ENCODE results near the gene NOL8. TPM values are rescaled to one million over a fixed set of nuclear protein-coding genes. Genes with fewer than 3 reads are reported as not detected.

NOL8 gene
- total RNA-seq, 8 experiments from 2014 or later = 17.2 to 77.0 (median 29.5) TPM

- H3K27ac ChIP-seq = no peak overlapping the region
- H3K4me3 ChIP-seq = no peak overlapping the region
- ATAC-seq (replicated peaks in 6 of 8) = peak in 2 of 8 experiments; percentile 3 to 13
- H3K4me1 ChIP-seq (replicated peaks in 1 of 2) = peaks cover 11 to 12% of the 10 kb centered on the region in 2 donors
- WGBS, 10 experiments = 88 to 100% (median 99%) methylated on average over 2 to 5 of the region's 5 CpGs
- in situ Hi-C loops (cut with MboI; ENCODE audit: low pct_unique_long_range_greater_than_20kb in 2 of 9, low sequenced_read_pairs in 9 of 9, unreplicated experiment in 9 of 9) = loop anchor here in 1 of 9 experiments (25.0 kb wide), 1 partner anchor 347 kb away; no protein-coding TSS in a partner anchor
Measured at GRCh38 chr9:92289708-92290390, 35.3 kb downstream of the NOL8 start.

- H3K4me3 ChIP-seq = no peak overlapping the region
- in situ Hi-C loops (cut with MboI; ENCODE audit: low pct_unique_long_range_greater_than_20kb in 2 of 9, low sequenced_read_pairs in 9 of 9, unreplicated experiment in 9 of 9) = loop anchor here in 1 of 9 experiments (25.0 kb wide), 1 partner anchor 358 kb away; no protein-coding TSS in a partner anchor
- H3K27ac ChIP-seq = no peak overlapping the region
- 88 to 100% (median 100%) methylated on average over 1 of the region's 1 CpG; no CpG with 5 or more reads in 2 of the 10 experiments for WGBS, 10 experiments
- ATAC-seq (replicated peaks in 6 of 8) = no peak
- H3K4me1 ChIP-seq (replicated peaks in 1 of 2) = no peaks in the 10 kb centered on the region
Measured at GRCh38 chr9:92279302-92279701, 45.8 kb downstream of the NOL8 start.

- WGBS, 10 experiments = 7 to 94% (median 68%) methylated on average over 2 of the region's 2 CpGs; no CpG with 5 or more reads in 6 of the 10 experiments
- in situ Hi-C loops (cut with MboI; ENCODE audit: low pct_unique_long_range_greater_than_20kb in 2 of 9, low sequenced_read_pairs in 9 of 9, unreplicated experiment in 9 of 9) = loop anchor here in 1 of 9 experiments (25.0 kb wide), 1 partner anchor 359 kb away; no protein-coding TSS in a partner anchor
- no peaks in the 10 kb centered on the region for H3K4me1 ChIP-seq (replicated peaks in 1 of 2)
- H3K27ac ChIP-seq = no peak overlapping the region
- H3K4me3 ChIP-seq = no peak overlapping the region
- ATAC-seq (replicated peaks in 6 of 8) = peak in 3 of 8 experiments; percentile 37 to 90 (median 81)
Measured at GRCh38 chr9:92278110-92278509, 47.0 kb downstream of the NOL8 start.

GRCh38 chr9:92276331-92277032, 48.7 kb downstream of the NOL8 start:
- ATAC-seq (replicated peaks in 6 of 8) = no peak
- in situ Hi-C loops (cut with MboI; ENCODE audit: low pct_unique_long_range_greater_than_20kb in 2 of 9, low sequenced_read_pairs in 9 of 9, unreplicated experiment in 9 of 9) = loop anchor here in 1 of 9 experiments (25.0 kb wide), 1 partner anchor 361 kb away; no protein-coding TSS in a partner anchor
- 41 to 90% (median 79%) methylated on average over 3 to 11 of the region's 11 CpGs for WGBS, 10 experiments
- no peak overlapping the region for H3K27ac ChIP-seq
- H3K4me1 ChIP-seq (replicated peaks in 1 of 2) = no peaks in the 10 kb centered on the region
- no peak overlapping the region for H3K4me3 ChIP-seq

GRCh38 chr9:92275541-92275940, 49.6 kb downstream of the NOL8 start:
- 90 to 100% (median 99%) methylated on average over 1 to 6 of the region's 6 CpGs for WGBS, 10 experiments
- in situ Hi-C loops (cut with MboI; ENCODE audit: low pct_unique_long_range_greater_than_20kb in 2 of 9, low sequenced_read_pairs in 9 of 9, unreplicated experiment in 9 of 9) = loop anchor here in 1 of 9 experiments (25.0 kb wide), 1 partner anchor 362 kb away; no protein-coding TSS in a partner anchor

GRCh38 chr9:92270511-92270910, 54.6 kb downstream of the NOL8 start:
- in situ Hi-C loops (cut with MboI; ENCODE audit: low pct_unique_long_range_greater_than_20kb in 2 of 9, low sequenced_read_pairs in 9 of 9, unreplicated experiment in 9 of 9) = no loop called here
- Histone ChIP-seq H3K27ac (no peak overlapping the region), H3K4me1 (replicated peaks in 1 of 2) (no peaks in the 10 kb centered on the region), H3K4me3 (no peak overlapping the region)
- no peak for ATAC-seq (replicated peaks in 6 of 8)
- 80 to 100% (median 97%) methylated on average over 1 to 5 of the region's 5 CpGs; no CpG with 5 or more reads in 2 of the 10 experiments for WGBS, 10 experiments

More at GRCh38 chr9:92275541-92275940, 49.6 kb downstream of the NOL8 start:
- ATAC-seq (replicated peaks in 6 of 8) = no peak
- H3K4me3 ChIP-seq = no peak overlapping the region
- no peak overlapping the region for H3K27ac ChIP-seq
- no peaks in the 10 kb centered on the region for H3K4me1 ChIP-seq (replicated peaks in 1 of 2)

GRCh38 chr9:92266486-92266885, 58.7 kb downstream of the NOL8 start:
- in situ Hi-C loops (cut with MboI; ENCODE audit: low pct_unique_long_range_greater_than_20kb in 2 of 9, low sequenced_read_pairs in 9 of 9, unreplicated experiment in 9 of 9) = no loop called here
- H3K27ac ChIP-seq = no peak overlapping the region
- 29 to 100% (median 60%) methylated on average over 1 to 4 of the region's 4 CpGs; no CpG with 5 or more reads in 3 of the 10 experiments for WGBS, 10 experiments
- no peak overlapping the region for H3K4me3 ChIP-seq
- H3K4me1 ChIP-seq (replicated peaks in 1 of 2) = no peaks in the 10 kb centered on the region
- ATAC-seq (replicated peaks in 6 of 8) = peak in 3 of 8 experiments; percentile 78 to 88 (median 78)

GRCh38 chr9:92265154-92265553, 60.0 kb downstream of the NOL8 start:
- in situ Hi-C loops (cut with MboI; ENCODE audit: low pct_unique_long_range_greater_than_20kb in 2 of 9, low sequenced_read_pairs in 9 of 9, unreplicated experiment in 9 of 9) = no loop called here
- peak in 3 of 8 experiments; percentile 25 to 47 (median 36) for ATAC-seq (replicated peaks in 6 of 8)
- Histone ChIP-seq H3K4me3 (no peak overlapping the region), H3K4me1 (replicated peaks in 1 of 2) (no peaks in the 10 kb centered on the region), H3K27ac (no peak overlapping the region)
- 80 to 100% (median 95%) methylated on average over 1 to 3 of the region's 3 CpGs; no CpG with 5 or more reads in 2 of the 10 experiments for WGBS, 10 experiments

GRCh38 chr9:92263131-92263530, 62.0 kb downstream of the NOL8 start:
- 0 to 40% (median 24%) methylated on average over 1 of the region's 1 CpG; no CpG with 5 or more reads in 4 of the 10 experiments for WGBS, 10 experiments
- no peak overlapping the region for H3K27ac ChIP-seq
- in situ Hi-C loops (cut with MboI; ENCODE audit: low pct_unique_long_range_greater_than_20kb in 2 of 9, low sequenced_read_pairs in 9 of 9, unreplicated experiment in 9 of 9) = no loop called here
- no peak for ATAC-seq (replicated peaks in 6 of 8)
- no peaks in the 10 kb centered on the region for H3K4me1 ChIP-seq (replicated peaks in 1 of 2)
- H3K4me3 ChIP-seq = no peak overlapping the region

- no peak overlapping the region for H3K4me3 ChIP-seq
- H3K27ac ChIP-seq = no peak overlapping the region
- no peak for ATAC-seq (replicated peaks in 6 of 8)
- 100% methylated on average over 1 to 2 of the region's 2 CpGs; no CpG with 5 or more reads in 6 of the 10 experiments for WGBS, 10 experiments
- in situ Hi-C loops (cut with MboI; ENCODE audit: low pct_unique_long_range_greater_than_20kb in 2 of 9, low sequenced_read_pairs in 9 of 9, unreplicated experiment in 9 of 9) = no loop called here
- no peaks in the 10 kb centered on the region for H3K4me1 ChIP-seq (replicated peaks in 1 of 2)
Measured at GRCh38 chr9:92257327-92257726, 67.8 kb downstream of the NOL8 start.

- Histone ChIP-seq H3K4me1 (replicated peaks in 1 of 2) (no peaks in the 10 kb centered on the region), H3K4me3 (no peak overlapping the region), H3K27ac (no peak overlapping the region)
- 64 to 93% (median 83%) methylated on average over 2 to 11 of the region's 19 CpGs; no CpG with 5 or more reads in 2 of the 10 experiments for WGBS, 10 experiments
- ATAC-seq (replicated peaks in 6 of 8) = no peak
- in situ Hi-C loops (cut with MboI; ENCODE audit: low pct_unique_long_range_greater_than_20kb in 2 of 9, low sequenced_read_pairs in 9 of 9, unreplicated experiment in 9 of 9) = no loop called here
Measured at GRCh38 chr9:92254381-92255337, 70.5 kb downstream of the NOL8 start.

- whole genome bisulfite sequencing, 10 experiments = 23 to 100% (median 64%) methylated on average over 1 to 4 of the region's 4 CpGs; no CpG with 5 or more reads in 3 of the 10 experiments
- ATAC-seq (replicated peaks in 6 of 8) = no peak
Measured at GRCh38 chr9:92253656-92254055, 71.5 kb downstream of the NOL8 start.

More at GRCh38 chr9:92253656-92254055, 71.5 kb downstream of the NOL8 start:
- in situ Hi-C loops (cut with MboI; ENCODE audit: low pct_unique_long_range_greater_than_20kb in 2 of 9, low sequenced_read_pairs in 9 of 9, unreplicated experiment in 9 of 9) = no loop called here
- H3K4me1 ChIP-seq (replicated peaks in 1 of 2) = no peaks in the 10 kb centered on the region
- H3K27ac ChIP-seq = no peak overlapping the region
- H3K4me3 ChIP-seq = no peak overlapping the region
